ENCODE data around the gene SAP30L. TPM values are rescaled to one million over a fixed set of nuclear protein-coding genes. Genes with fewer than 3 reads are reported as not detected.

The SAP30L gene
- total and polyA plus RNA-seq, 2 experiments from 2014 or later = 9.4 to 26.0 TPM

GRCh38 chr5:154411338-154411737 is 34.5 kb upstream of the SAP30L start:
- Histone ChIP-seq H2AFZ (no peak overlapping the region), H3K4me3 (no peak overlapping the region), H3K9ac (no peak overlapping the region), H4K20me1 (ENCODE audit: insufficient read depth) (no peaks in the 10 kb centered on the region), H3K9me3 (ENCODE audit: low read depth) (no peaks in the 10 kb centered on the region), H3K4me1 (ENCODE audit: insufficient read depth) (no peaks in the 10 kb centered on the region), H3K27me3 (replicated peaks; ENCODE audit: insufficient read depth) (no peaks in the 10 kb centered on the region), H3K9me2 (ENCODE audit: insufficient read depth) (no peaks in the 10 kb centered on the region), H3K36me3 (ENCODE audit: low read depth) (peaks cover 22% of the 10 kb centered on the region; the same call in 1 of the 2 replicates), H3K27ac (no peak overlapping the region), H3K79me2 (ENCODE audit: insufficient read depth) (no peaks in the 10 kb centered on the region), H3F3A (ENCODE audit: insufficient read depth) (no peaks in the 10 kb centered on the region), H3K4me2 (ENCODE audit: unreplicated experiment) (no peak overlapping the region)
- no peak for DNase-seq
- TF ChIP-seq EZH2phosphoT487 (IDR thresholded peaks at IDR 0.05; ENCODE audit: insufficient read depth, low read depth) (no peak), EZH2 (IDR thresholded peaks at IDR 0.05; ENCODE audit: insufficient read depth, poor library complexity, severe bottlenecking) (no peak)
- in situ Hi-C loops (cut with MboI) = loop anchor here (10.0 to 25.0 kb wide), 2 partner anchors 224 to 347 kb away; partner anchors contain the start of gene GALNT10
- 99% methylated on average over 5 of the region's 5 CpGs for WGBS, 2 experiments (ENCODE audit: low coverage in 1 of 2, low lambda C conversion rate in 2 of 2, missing lambda C conversion rate in 2 of 2)

GRCh38 chr5:154412316-154412715 is 33.5 kb upstream of the SAP30L start:
- no peak overlapping the region for H2AFZ ChIP-seq
- H3K4me2 ChIP-seq (ENCODE audit: unreplicated experiment) = no peak overlapping the region
- H3K9ac ChIP-seq = no peak overlapping the region
- no peak overlapping the region for H3K27ac ChIP-seq
- no peaks in the 10 kb centered on the region for H4K20me1 ChIP-seq (ENCODE audit: insufficient read depth)
- no peaks in the 10 kb centered on the region for H3K9me3 ChIP-seq (ENCODE audit: low read depth)
- H3K27me3 ChIP-seq (replicated peaks; ENCODE audit: insufficient read depth) = no peaks in the 10 kb centered on the region
- H3K79me2 ChIP-seq (ENCODE audit: insufficient read depth) = no peaks in the 10 kb centered on the region
- H3K36me3 ChIP-seq (ENCODE audit: low read depth) = peaks cover 22% of the 10 kb centered on the region; the same call in 1 of the 2 replicates
- no peak overlapping the region for H3K4me3 ChIP-seq
- no peak for TF ChIP-seq EZH2 (IDR thresholded peaks at IDR 0.05; ENCODE audit: insufficient read depth, poor library complexity, severe bottlenecking)
- in situ Hi-C loops (cut with MboI) = loop anchor here (10.0 to 25.0 kb wide), 2 partner anchors 225 to 348 kb away; partner anchors contain the start of gene GALNT10
- WGBS, 2 experiments (ENCODE audit: low coverage in 1 of 2, low lambda C conversion rate in 2 of 2, missing lambda C conversion rate in 2 of 2) = 93 to 100% methylated on average over 3 of the region's 3 CpGs
- H3K9me2 ChIP-seq (ENCODE audit: insufficient read depth) = no peaks in the 10 kb centered on the region
- DNase-seq = no peak
- no peaks in the 10 kb centered on the region for H3F3A ChIP-seq (ENCODE audit: insufficient read depth)
- H3K4me1 ChIP-seq (ENCODE audit: insufficient read depth) = no peaks in the 10 kb centered on the region

- DNase-seq = no peak
- in situ Hi-C loops (cut with MboI) = loop anchor here (10.0 to 25.0 kb wide), 2 partner anchors 226 to 348 kb away; partner anchors contain the start of gene GALNT10
- H3K4me2 ChIP-seq (ENCODE audit: unreplicated experiment) = no peak overlapping the region
Measured at GRCh38 chr5:154412925-154413324, 32.9 kb upstream of the SAP30L start.

GRCh38 chr5:154415114-154415513 is 30.7 kb upstream of the SAP30L start:
- no peaks in the 10 kb centered on the region for H4K20me1 ChIP-seq (ENCODE audit: insufficient read depth)
- no peaks in the 10 kb centered on the region for H3K79me2 ChIP-seq (ENCODE audit: insufficient read depth)
- H3K27ac ChIP-seq = no peak overlapping the region
- no peak overlapping the region for H3K9ac ChIP-seq
- H3K4me2 ChIP-seq (ENCODE audit: unreplicated experiment) = no peak overlapping the region
- H3K4me1 ChIP-seq (ENCODE audit: insufficient read depth) = no peaks in the 10 kb centered on the region
- H3K4me3 ChIP-seq = no peak overlapping the region
- H3K27me3 ChIP-seq (replicated peaks; ENCODE audit: insufficient read depth) = no peaks in the 10 kb centered on the region
- no peaks in the 10 kb centered on the region; the same call in 1 of the 2 replicates for H3F3A ChIP-seq (ENCODE audit: insufficient read depth)
- peaks cover 21% of the 10 kb centered on the region; the same call in 1 of the 2 replicates for H3K36me3 ChIP-seq (ENCODE audit: low read depth)
- DNase-seq = no peak
- no peak overlapping the region for H2AFZ ChIP-seq
- in situ Hi-C loops (cut with MboI) = loop anchor here (10.0 to 25.0 kb wide), 2 partner anchors 228 to 350 kb away; partner anchors contain the start of gene GALNT10
- no peaks in the 10 kb centered on the region for H3K9me2 ChIP-seq (ENCODE audit: insufficient read depth)
- 85 to 90% methylated on average over 6 of the region's 6 CpGs for WGBS, 2 experiments (ENCODE audit: low coverage in 1 of 2, low lambda C conversion rate in 2 of 2, missing lambda C conversion rate in 2 of 2)
- TF ChIP-seq EZH2 (IDR thresholded peaks at IDR 0.05; ENCODE audit: insufficient read depth, poor library complexity, severe bottlenecking) (no peak), EZH2phosphoT487 (IDR thresholded peaks at IDR 0.05; ENCODE audit: insufficient read depth, low read depth) (no peak)
- H3K9me3 ChIP-seq (ENCODE audit: low read depth) = no peaks in the 10 kb centered on the region

More at GRCh38 chr5:154412925-154413324, 32.9 kb upstream of the SAP30L start:
- Histone ChIP-seq H4K20me1 (ENCODE audit: insufficient read depth) (no peaks in the 10 kb centered on the region), H3K9me2 (ENCODE audit: insufficient read depth) (no peaks in the 10 kb centered on the region), H3K9ac (no peak overlapping the region), H3F3A (ENCODE audit: insufficient read depth) (no peaks in the 10 kb centered on the region; the same call in 1 of the 2 replicates), H3K36me3 (ENCODE audit: low read depth) (peaks cover 22% of the 10 kb centered on the region; the same call in 1 of the 2 replicates), H2AFZ (no peak overlapping the region), H3K79me2 (ENCODE audit: insufficient read depth) (no peaks in the 10 kb centered on the region), H3K4me1 (ENCODE audit: insufficient read depth) (no peaks in the 10 kb centered on the region), H3K4me3 (no peak overlapping the region), H3K9me3 (ENCODE audit: low read depth) (no peaks in the 10 kb centered on the region), H3K27ac (no peak overlapping the region), H3K27me3 (replicated peaks; ENCODE audit: insufficient read depth) (no peaks in the 10 kb centered on the region)
- no peak for TF ChIP-seq EZH2phosphoT487 (IDR thresholded peaks at IDR 0.05; ENCODE audit: insufficient read depth, low read depth)
- no peak for TF ChIP-seq EZH2 (IDR thresholded peaks at IDR 0.05; ENCODE audit: insufficient read depth, poor library complexity, severe bottlenecking)
- WGBS, 2 experiments (ENCODE audit: low coverage in 1 of 2, low lambda C conversion rate in 2 of 2, missing lambda C conversion rate in 2 of 2) = 82 to 92% methylated on average over 9 of the region's 9 CpGs
